GM12873 (cell line): ENCODE measurements around the gene SH2B2.

Source experiments
- CTCF ChIP-seq: IDR thresholded peaks from 2 replicates; pipeline ENCODE4 v1.5.1; 2012; ENCODE audit warnings: low read depth, mild to moderate bottlenecking, moderate library complexity, low read length, control low read depth; ENCODE audit not compliant: insufficient read depth; ENCODE audit errors: missing control alignments

SH2B2 gene

GRCh38 chr7:102283477-102284189 is 3.0 kb upstream of the SH2B2 start:
- no peak for TF ChIP-seq CTCF

GRCh38 chr7:102284399-102284798 is 2.3 kb upstream of the SH2B2 start:
- no peak for TF ChIP-seq CTCF

GRCh38 chr7:102284891-102285539 is 1.7 kb upstream of the SH2B2 start:
- TF ChIP-seq CTCF: no peak

GRCh38 chr7:102285540-102286236 is 980 bp upstream of the SH2B2 start:
- TF ChIP-seq CTCF: no peak

DNA sequence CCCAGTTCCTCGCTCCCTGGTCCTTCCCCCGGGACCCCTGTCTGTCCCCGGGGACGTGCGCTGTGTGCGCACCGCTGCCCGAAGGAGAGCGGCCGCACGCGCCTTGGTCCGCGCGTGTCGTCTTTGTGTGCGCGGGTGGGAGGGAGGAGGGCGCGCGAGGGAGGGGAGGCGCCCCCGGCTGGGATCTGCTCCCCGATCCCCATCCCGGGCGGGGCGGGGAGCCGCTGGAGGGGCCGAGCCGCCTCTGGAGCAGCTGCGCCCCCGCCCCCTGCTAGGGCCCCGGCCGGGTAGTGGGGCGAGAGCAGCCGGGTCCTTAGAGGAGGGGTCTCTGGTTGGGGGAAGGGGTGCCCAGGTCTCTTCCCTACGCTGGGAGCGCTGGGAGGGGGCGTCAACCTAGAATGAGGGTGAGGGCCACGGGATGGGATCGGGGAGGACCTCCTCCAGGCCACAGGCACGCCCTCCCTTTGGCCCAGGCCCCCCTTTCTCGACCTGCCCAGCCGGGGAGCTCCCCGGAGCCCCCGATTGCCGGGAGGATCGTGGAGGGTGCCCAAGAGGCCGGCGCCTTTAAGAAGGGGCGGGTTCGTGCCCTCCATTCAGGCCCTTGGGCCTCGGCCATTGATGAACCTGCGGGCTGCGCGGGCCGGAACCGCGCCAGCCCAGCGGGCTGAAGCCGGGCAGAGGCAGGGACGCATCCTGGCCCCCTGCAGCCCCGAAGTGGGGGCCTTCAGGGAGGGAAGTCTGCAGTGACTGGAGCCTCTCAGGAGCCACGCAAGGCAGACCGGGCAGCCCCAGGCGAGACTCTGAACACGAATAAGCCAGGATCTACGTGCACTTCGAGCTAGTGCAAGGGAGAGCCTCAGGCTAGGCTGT is 678 bp downstream of the SH2B2 start:
- no peak for TF ChIP-seq CTCF

DNA sequence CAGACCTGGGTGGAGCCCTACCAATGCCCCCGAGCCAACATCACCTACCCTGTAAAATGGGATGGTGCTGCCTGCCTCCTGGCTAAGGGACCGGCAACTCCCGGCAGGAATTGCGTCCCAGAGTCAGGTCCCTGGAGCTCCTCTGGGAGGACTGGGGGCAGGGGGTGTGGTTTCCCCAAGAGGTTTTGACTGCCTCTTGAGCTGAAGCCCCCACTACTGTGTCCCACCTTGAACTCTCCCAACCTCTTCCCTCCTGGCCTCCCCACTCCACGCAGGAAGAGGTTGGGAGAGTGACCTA is 1.3 kb downstream of the SH2B2 start:
- TF ChIP-seq CTCF: no peak
